ENCODE measurements around the gene KCNJ2.

KCNJ2 gene

DNA sequence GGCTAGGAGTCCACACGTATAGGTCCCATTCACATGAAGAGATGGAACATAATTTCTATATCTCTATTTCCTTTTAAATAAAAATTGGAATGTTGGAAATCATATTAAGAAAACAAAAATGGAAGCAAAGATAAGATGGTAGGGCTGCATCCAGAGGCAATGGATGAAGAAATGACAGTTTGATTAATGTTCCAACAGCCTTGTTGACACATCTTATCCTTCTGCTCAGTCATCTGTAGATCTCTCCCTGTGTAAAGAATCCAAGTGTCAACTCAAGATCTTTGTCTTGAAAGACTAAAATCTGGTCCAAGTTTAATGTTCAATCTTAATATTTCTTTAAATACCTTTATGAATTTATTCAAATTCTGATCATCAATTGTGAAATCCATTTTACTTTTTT is 7.8 kb upstream of the KCNJ2 start:
- DNase-seq: no peak

DNA sequence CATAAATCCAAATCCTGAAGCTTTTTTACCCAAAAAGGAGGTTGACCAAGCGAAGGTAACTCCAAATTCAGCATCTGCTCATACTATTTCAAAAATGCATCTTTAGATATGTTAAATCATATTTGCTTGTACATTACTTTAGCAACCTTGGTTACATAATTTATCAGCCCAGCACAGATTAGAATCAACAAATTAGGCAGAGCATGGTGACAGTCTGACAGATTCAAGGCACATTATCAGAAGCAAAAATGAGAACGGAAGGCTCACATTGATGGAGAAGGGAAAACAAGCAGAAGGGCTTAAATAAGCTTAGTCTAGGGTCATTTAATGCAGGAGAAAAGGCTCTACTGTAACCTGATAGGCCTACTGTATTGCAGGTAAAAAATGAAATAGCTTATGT is 3.9 kb upstream of the KCNJ2 start:
- no peak for DNase-seq

DNA sequence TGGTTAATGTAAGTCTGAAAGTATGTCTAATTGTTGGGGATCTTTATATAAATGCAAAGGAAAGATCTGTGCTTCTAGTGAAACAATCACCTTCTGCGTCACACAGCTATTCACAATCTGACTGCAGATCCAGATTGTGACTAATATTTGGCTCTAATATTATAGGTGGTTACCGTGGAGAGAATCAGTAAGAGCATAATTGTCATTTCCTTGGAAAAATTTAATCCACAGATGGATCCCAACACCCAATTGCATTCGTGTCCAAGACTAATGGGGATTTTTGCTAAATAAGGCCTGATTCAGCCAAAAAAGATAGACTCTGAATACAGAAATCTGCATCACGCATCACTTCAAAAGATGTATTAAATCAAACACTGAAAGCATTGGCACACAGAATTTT is 2.7 kb upstream of the KCNJ2 start:
- no peak for DNase-seq

DNA sequence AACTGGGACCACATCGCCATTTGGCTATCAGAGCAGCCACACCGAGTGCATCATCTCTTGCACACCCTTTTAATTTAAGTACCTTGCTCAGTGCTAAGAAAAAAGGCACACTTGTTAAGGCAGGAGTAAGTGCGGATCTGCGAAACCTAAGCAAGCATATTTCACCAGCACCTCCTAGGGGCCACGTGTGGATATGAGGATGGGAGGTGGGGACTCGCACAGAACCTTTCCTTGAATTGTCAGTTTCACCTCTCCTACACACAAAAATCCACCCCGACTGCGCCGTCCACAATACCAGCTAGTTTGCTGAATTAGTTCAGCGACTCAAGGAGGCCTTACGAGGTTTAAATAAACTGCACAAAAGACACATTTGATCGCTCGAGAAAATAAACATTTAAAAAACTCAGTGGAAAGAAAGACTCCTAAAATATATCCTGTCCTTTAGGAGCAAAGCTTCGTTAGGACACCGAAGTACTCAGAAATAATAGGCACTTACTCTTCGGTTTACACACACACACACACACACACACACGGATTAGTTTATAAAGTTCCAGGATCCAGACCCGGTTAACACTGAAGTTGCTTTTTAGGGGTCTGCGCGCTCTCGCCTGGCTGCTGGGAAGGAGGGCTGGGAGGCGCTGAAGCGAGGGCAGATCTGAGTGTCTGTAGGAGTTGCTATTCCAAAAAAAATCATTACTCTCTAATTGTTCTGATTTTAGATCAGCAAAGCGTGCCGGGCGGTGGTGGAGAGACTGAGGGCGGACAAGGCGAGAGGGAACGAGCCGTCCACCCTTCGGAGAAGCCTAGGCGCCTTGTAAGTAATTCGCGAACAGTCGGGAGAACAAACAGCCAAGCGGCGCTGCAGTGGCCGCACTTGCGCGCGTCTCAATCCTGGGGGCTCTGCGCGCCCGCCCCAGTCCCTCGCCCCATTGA is 1.0 kb upstream of the KCNJ2 start:
- DNase-seq: peak in 1 of 2 experiments; percentile 29

DNA sequence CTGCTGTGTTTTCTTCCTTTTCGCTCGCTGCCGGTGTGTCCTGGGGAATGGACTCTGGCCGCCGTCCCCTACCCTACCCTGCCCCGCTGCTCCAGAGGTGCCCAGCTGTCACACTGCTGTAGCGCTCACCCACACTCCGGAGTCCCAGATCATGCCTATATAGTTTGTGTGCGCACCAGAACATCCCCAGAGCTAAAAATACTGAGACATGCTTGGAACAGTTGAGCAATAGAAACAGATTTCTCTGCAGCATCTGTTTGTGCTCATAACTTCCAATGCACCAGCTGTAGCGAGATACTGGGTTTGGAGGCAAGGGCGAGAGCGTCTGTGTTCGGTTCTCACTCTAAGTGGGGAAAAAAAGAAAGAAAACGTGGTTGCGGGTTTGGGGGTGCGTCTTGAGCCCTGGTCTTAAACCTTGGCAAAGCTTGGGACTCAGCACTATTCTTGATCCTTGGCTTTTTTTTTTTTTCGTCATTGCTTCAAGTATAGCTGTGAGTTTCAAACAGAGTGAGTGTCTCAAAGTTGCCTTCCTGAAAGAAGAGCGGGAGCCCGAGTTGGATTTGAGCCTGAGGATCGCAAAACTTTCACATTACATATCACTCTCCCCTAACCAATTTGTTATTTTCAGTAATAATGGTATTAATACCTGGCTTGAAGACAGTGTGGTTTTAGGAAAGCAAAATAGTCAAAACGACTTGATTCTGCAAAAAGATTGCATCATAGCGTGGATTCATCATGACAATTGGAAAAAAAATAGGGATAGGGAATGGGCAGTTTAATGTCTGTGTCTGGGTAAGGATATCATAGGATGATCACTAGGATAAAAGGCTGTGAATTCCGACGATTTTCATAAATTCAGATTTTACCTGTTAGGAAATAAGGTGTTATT is 621 bp downstream of the KCNJ2 start:
- DNase-seq: no peak

DNA sequence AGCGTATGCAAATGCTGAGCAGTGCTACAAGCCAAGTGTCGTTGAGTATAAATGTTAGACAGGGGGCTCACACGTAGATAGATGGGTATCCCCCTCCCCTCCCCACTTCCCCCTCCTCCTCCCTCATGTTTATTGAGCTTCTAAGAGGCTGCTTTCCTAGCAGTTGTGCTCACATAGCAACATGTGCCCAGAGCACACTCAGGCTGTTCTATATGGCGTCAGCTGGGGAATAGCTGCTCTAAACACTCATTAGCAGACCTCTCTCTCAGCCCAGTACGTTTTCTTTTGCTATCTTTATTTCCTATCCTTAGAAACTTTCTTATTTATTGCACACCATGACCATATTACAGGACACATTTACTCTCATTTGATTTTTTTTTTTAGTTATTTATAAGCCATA is 1.8 kb downstream of the KCNJ2 start:
- no peak for DNase-seq

DNA sequence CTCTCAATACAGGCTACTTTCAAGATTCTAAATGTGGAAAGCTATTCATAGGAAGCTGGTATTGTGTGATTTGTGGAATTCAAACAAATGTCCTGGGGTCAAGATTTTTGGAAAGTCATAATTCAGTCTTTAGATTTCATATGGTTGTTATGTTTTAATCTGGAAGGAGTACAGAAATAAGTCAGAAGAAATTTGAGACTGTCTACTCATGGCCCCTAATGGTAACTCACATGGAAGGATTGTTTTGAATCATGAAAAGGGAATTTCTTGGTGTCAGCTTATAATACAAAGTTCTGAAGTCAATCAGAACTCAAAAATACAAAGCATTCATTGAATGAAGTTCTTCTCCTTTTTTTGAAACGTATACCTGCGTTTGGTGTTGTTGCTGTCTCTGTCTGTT is 3.1 kb downstream of the KCNJ2 start:
- no peak for DNase-seq

DNA sequence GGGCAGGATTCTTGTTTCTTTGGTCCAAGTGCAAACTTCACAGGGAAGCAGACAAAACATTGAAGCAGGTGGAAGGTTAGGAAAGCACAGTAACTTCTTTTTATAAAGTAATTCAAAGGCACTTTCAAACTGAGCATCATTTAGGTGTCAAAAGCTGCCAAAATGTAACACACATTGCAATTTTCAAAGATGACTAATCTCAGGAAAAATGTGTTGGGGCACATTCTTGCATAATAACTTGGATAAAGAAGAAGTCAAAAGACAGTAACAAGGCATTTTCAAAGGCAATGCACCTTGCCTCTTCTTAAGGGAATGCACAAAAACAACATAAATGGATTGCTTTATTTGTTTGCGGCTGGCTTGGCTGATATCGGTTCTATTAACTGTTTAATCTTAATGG is 3.6 kb downstream of the KCNJ2 start:
- DNase-seq: no peak

DNA sequence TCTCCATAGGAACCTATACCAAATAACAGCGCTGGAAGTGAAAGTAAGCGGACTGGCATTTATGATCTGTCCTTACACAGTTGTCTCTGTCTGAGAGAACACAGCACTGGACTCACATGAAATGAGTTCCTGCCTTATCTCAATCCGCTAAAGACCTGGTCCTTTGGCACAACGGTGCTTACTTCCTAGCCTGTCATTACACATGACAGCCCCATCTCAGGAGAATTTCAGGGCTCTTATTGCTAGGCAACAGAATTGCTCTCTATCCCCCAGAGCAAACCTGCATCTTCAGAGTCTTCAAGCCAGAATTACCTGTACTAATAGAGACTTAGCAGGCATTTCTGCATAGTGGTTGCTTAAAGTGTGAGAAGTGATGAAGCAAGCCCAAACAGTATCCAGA is 4.3 kb downstream of the KCNJ2 start:
- DNase-seq: no peak

DNA sequence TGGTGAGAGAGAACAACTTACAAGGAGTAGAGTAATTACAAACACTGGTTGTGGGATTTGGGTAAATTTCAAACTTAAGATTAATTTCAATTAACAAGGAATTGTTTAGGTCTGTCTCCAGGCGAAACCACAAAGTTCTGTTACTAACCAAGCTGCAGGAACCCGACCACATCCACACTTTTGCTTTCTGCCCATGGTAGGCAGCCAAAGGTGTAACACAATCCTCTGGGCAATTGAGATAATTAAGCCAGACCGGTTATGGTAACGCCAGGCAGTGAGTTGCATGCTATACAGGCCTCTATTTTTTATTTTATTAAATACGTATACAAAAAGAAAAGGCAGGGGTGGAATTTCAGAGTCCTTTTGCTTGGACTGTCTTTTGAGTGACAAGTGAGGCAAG is 12.0 kb downstream of the KCNJ2 start:
- no peak for DNase-seq

DNA sequence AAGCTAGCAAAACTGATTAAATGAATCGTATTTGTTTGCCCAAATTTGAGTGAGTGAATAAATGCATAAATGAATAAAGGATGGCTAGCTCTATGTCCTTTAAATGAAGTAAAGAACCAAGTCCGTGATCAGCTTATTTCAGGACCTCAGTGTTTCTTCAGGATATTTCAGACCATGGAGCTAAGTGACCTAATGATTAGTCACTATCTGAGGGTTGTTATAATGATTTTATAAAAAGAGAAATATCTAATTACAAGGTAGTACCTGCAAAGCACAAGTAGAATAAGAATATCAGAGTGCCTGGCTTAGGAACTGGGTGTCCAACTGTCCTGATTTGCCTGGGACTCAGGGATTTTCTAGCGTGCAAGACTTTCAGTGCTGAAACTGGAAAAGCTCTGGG is 12.5 kb downstream of the KCNJ2 start:
- DNase-seq: no peak

DNA sequence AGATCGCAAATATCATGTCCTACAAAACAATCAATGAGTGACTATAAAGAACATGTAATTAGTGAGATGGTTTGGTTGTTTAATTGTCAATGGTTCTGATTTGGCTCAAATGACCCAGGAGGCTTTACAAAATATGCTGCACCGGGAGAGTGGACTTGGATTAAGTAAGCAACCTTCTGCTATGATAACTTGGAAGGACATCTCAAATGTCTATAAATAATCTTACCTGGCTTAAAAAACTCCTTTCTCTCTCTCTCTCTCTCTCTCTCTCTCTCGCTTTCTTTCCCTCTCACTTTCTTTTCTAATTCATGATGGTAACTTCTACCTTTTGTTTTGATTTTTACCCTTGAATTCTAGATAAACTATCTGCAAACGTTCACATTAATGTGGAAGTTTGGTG is 14.2 kb downstream of the KCNJ2 start:
- DNase-seq: no peak

DNA sequence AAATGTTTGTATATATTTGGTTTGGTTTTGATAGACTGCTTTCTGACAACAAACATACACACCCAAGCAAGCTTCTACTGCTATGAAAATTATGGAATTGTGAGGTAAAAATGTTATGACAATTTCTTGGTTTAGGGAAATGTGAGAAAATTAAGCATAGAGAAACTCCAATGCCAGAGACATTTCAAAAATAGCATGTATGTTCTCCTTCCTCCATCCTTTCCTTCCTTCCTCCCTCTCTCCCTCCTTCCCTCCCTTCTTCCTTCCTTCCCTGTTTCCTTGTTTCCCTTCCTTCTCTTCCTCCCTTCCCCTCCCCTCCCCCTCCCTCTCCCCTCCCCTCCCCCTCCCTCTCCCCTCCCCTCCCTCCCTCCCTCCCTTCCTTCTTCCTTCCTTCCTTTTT is 14.9 kb downstream of the KCNJ2 start:
- no peak for DNase-seq

DNA sequence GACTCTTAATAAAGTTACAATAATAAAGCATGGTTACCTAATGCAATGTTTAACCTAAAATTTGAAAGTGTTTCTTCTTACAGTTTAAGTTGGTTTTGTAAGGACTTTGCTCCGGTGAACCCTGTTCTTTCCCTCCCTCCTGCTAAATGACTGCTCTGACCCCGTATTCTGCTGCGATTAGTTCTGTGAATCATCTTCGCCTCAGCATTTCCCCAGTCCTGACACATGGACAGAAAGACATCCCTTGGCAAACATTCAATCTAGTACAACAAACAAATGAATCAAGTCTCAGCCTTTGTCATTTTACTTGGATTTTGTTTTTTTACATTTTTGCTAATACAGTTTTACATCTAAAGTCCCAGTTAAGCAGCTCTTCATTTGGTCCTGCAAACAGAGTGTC is 15.4 kb downstream of the KCNJ2 start:
- DNase-seq: no peak

DNA sequence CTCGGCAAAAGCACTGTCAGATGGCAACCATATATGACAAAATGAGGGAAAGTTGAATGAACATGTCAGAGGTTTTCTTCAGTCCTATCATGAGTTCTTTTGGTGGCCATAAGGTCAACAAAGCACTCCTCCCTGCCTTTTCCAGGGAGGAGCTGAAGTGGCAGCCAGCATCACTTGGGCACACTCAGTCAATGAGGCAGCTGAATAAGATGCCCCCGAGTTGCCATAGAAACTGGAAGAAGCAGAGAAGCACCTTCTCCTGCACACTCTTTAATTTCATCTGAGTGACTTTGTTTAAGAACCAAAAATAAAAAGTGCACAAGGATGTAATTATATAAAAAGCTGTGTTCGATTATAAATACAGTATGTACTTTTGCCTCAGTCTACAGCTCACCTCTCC is 16.0 kb downstream of the KCNJ2 start:
- no peak for DNase-seq

DNA sequence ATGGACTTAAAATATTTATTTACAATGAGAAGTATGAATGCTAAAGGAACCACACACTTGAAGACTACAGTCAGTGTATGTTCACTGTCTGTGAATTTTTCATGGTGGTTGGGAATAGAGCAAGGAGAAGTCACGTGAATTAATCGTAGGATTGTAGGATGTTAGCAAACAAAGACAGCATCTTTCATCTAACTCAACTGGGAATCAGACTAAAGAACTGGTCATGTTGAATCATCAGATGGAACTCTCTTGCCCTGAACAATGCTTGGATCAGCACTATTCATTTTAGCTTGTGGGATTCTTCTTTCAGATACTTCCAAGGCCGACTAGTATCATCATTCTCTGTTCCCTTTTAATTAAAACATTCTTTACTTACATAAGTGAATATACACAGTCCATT is 18.1 kb downstream of the KCNJ2 start:
- DNase-seq: no peak

DNA sequence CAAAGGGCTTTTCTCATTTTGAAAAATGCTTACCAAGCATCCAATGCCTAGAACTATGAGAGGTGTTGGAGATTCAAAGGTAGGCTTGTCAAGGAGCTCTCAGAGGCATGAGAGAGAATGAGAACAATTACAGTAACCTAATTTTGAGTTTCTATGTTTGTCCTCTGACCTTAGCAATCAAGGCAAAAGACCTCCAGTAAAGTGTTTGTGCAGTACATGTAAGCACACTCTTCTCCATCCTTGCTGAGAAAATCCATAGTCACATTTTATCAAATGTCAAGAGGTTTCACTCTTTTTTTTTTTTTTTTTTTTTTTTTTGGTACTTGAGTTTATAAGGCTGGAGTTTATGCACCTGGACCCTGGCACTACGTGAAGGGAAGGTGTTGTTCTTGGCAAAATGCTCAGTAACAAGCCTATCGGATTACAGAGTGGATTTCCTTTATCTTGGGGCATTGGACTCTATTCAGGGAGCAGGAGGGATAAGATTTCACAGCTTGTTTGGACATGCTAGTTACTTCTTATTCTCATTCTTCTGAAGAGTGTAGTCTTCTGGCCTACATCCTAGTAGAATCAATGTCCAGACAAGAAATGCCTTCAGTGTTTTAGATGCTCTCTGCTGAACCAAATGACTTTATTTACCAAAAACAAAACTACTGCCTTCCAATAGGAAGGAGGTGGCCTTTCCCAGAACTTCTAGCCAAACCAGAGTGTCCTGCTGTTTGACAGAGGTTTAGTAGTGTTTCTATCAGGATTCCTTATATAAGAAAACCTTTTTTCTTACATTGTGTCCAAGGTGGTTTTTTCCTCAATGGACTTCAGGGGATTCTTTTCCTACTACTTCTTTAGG is 21.9 kb downstream of the KCNJ2 start:
- DNase-seq: peak; percentile 18 to 32

DNA sequence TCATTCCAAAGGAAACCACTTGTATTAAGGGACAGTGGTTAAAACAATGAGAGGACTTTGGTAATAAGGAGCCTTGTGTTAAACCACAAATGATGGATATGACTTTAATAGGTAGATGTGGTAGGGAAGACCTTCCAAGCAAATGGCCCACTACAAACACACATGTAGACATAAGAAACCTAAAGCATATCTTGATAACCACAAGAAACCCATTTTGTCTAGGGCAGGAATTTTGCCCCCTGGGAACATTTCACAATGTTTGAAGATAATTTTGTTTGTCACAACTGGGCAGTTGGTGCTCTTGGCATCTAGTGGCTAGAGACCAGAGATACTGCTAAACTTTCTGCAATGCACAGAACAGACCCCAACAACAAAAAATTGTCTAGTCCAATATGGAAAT is 25.8 kb downstream of the KCNJ2 start:
- DNase-seq: no peak

DNA sequence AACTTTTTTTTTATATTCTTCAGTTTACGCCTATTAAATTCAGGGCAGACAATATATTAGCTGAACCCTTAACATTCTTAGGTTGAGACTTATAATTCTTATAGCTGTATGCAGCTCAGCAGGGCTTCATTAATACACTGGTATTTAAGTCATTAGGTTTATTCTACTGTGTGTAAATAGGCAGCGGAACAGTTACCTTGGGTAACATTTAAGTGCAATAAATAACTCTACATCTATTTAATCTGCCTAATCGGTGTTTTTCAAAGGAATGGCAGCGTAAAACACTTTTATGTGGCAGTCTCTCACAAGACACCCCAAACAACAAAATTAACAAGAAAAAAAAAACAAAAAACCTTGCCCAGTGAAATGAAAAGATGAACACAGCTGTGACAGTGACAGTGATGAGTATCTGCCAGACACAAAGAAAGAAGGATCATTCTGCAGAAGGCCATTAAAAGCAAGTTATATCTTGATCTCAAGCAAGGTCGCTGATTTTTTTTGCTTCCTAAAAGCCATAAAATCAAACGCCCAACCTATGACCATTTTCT is 32.6 kb downstream of the KCNJ2 start:
- DNase-seq: no peak

DNA sequence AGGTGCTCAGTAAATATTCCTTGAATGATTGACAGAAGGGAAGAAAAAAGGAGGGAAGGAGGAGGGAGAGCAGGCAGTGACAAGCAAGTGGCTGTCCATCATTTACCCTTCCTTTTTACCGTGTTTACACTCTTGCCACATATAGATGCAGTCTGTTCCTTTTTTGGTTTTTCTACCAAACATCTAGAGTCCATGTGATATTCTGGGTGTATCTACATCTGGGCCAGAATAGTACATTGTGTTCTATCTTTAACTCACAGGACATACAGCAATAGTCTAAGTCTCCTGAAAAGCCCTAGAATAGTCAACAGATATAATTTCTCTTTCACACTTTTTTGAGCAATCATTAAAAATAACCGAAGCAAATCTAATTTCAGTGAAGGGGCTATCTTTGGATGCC is 33.5 kb downstream of the KCNJ2 start:
- no peak for DNase-seq

DNA sequence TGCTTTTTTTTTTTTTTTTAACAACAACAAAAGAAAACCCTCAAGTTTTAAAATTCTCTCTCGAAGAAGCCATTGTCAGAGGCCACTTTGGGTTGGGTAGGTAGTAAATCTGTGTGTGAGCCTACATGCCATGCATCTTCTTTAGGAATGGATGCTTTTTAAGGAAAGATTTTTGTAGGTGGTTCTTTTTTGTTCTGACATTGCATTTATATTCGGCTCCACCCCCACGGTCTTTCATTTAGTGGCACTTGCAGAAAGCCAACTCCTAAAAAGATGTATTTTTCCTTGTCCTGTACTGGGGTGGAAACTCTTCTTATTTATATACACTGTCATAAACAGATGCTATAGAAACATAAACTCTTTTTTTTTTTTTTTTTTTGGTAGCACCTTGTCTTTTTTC is 35.1 kb downstream of the KCNJ2 start:
- no peak for DNase-seq

DNA sequence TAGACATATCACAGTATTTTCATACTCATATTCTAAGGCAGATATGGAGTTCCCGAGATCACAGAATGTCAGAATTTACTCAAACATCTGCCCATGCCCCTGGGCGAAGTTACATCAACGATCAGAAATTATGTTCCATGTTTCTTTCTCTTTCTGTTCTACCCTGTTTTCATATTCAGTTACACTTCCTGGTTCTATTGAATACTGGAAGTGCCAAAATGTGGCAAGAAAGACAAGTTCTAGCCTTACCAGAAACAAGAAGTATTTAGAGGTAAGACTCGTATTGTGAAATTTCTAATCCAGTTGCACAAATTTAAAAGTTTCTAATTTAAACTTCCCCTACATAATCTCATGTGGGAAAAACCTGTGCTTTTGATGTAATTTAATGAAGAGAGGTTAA is 36.1 kb downstream of the KCNJ2 start:
- no peak for DNase-seq
